ENCODE data around the gene IQSEC2.

IQSEC2 gene

DNA sequence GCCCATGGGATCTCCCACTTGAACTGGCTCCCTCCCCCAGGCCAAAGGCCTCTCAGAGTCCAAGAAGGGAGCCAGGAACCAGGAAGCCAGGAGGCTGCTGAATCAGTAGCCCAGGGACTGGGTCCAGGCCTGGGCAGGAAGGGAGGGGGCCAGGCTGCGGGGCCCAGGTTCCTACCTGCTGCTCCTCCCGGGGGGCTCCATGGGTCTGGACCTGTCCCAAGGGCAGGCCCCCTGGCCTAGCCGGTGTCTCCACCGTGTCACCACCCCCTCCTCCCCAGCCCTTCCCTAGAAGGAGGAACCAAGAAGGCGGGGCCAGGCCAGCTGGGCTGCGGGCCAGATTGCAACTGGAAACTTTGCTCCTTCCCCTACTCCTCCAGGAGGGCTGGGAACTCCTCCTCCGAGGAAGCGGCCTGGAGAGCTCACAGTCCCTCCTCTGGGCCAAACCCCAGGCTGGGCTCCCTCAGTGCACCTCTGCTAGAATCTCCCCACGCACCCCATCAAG is at the start of gene IQSEC2:
Gene IQSEC2, minus strand, starts transcription at position 264 of the 502 bp plus-strand sequence.
- peak; percentile 92 for DNase-seq

DNA sequence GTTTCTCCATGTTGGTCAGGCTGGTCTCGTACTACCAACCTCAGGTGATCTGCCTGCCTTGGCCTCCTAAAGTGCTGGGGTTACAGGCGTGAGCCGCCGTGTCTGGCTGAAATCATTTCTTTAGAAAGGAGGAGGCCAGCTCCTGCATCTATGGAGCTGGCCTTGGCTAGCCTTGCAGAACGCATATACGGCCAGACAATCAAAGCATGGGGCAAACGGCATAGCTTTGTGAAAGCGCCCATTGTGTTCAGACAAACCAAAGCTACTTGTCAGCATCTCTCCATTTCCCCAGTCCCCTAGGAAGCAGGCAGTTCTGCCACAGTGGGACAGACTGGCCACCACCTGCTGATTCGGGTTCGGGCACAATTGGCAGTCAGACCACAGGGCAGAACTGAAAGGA is 48.9 kb upstream of the IQSEC2 start:
- no peak for DNase-seq

DNA sequence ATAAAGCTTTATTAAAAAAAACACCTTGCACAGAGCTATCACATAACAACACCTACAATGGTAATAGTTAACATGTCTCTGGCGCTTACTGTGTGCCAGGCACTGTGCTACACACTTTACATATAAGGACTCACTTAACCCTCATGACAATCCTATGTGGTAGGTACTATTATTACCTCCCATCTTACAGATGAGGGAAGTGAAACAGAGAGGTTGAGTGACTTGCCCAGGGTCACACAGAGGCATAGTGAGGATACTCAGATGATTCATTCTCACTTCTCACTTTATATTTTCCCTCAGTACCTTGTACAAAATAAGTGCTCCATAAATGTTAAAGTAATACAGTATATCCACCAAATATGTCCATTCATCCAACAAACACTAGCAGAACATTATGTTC is 43.4 kb upstream of the IQSEC2 start:
- no peak for DNase-seq

DNA sequence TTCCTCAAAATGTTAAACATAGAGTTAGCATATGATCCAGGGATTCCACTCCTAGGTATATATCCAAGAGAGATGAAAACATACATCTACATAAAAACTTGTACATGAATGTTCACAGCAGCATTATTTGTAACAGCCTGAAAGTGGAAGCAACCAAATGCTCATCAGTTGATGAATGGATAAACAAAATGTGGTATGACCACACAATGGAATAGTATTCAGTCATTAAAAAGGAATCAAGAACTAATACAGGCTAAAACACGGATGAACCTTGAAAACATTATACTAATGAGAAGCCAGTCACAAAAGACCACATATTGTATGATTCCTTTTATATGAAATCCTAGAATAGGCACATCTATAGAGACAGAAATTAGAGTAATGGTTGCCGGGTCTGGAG is 42.7 kb upstream of the IQSEC2 start:
- no peak for DNase-seq

DNA sequence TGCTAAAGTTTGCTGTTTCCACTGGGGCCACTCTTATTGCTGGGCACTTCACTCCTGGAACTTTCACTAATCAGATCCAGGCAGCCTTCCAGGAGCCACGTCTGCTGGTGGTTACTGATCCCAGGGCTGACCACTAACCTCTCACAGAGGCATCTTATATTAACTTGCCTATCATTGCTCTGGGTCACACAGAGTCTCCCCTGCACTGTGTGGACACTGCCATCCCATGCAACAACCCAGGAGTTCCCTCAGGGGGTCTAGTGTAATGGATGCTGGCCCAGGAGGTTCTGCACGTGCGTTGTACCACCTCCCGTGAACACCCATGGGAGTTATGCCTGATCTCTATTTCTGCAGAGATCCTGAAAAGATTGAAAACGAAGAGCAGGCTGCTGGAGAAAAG is 41.8 kb upstream of the IQSEC2 start:
- DNase-seq: no peak

DNA sequence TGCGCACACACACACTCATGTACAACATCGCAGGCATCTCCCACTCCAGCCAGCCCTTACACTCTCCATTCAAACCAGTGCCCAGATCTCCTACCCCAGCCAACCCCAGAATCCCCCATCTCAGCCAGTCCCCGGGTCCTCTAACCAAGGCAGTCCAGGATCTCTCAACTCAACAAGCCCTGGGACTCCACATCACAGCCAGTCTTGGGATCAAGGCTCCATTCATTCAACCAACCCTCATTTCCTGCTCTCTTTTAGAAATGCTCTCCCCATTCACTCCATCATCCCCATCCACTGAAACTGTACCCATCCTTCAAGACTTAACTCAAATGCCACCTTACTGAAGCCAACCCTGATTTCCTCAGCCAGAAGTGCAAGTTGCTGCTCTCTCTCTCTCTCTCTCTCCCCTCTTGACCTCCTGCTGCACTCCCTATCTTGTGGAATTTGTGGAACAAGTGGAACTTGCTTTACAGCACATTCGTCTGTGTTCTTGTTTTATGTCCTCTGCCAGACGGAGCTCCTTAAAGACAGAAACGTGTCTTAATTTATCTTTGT is 40.6 kb upstream of the IQSEC2 start:
- DNase-seq: no peak

DNA sequence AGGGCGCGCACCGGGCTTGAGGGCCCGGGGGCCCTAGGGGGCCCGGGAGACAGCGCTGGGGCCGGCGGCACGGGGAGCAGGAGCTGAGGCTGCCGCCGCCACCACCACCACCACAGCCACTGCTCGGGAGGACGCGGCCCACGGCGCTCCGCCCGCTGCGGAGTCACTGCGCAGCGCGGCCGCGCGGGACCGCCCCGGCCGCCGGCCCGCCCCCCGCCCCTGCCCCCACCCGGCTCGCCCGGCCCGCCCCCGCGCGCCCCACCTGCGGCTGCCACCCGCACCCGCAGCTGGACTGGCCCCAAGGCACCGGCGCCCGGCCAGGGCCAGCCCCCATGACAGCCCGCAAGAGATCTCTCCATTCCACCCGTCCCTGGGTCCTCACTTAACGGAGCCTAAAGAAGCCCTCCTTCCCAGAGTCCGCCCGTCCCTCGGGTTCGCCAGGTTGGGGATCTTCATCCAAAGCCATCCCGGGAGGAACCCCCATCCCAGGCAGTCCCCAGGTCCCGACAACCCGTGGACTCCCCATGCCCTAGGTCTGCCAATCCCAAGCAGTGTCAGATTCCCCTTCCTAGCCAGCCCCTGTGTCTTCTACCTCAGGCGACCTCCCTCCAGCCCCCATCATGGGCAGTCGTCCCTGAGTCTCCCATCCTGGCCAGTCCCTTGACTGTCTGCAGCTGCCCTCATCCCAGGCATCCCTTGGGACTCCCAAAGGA is 40.0 kb upstream of the IQSEC2 start:
- DNase-seq: no peak

DNA sequence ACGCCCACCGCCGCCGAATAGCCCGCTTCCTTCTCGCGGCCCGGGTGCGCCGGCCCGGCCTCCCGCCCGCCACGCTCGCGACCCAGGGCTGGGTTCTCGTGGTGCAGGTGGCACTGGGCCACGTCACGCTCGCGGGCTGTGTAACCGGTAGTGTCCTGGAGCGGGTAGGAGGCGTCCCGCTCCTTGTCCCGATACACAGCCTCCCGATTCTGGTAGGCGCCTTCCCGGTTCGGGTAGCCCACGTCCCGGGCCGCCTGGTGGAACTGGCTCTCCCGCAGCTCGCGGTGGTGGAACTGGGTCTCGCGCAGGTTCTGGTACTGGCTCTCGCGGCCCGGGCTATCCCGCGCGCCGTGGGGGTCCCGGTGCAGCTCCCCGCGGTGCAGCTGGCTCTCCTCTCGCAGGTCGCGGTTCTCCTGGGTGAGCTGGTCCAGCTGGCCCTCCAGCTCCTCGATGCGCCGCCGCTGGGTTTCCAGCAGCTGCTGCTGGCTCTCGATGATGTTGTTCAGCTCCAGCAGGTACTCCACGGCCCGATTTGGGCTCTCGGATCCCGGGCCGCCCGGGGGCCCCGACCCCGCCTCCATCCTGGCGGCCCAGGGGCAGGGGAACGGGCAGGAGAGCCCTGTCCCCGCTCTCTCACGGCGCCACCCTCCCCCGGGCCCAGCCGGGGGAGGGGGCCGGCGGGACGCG is 39.3 kb upstream of the IQSEC2 start:
- DNase-seq: no peak

DNA sequence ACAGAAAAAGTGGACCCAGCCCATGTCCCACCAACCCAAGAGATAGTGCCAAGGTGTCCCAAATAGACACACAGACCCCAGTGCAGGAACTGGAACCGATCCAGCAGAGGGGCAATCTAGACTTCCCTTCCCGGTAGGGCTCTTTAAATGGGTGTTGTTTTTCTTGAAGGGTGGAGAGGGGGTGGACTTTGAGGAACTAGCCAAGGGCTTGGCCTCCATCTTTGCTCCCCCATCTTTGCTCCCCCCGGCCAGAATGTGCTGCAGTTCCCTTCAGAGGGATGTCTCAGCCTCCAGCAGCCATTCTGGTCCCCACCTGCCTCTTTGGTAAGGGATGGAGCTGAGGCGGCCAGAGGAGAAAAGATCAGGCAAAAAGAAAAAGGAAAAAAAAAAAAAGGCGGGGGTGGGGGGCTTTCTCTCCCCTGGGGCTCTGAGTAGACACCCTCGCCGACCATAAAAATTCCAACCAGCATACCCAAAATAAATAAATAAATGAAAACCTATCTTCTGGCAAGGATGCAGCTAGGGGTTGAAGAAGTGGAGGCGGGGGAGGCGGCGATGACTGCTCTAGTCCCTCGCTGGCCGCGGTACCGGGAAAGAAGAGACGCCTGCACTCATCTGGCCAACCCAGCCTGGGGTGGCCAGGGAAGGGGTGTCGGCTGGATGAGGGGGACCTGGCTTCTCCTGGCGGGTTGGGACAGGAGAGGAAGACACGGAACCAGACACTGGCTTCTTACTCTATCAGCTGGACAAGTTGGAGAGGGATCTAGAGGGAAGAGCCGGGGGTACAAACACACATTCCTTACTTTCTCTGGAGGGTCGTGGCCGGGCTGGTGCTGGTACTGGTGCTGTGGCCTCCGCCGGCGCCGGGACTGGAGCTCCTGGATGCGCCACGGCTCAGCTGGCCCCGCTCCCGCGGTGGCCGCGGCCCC is 38.5 kb upstream of the IQSEC2 start:
- no peak for DNase-seq

DNA sequence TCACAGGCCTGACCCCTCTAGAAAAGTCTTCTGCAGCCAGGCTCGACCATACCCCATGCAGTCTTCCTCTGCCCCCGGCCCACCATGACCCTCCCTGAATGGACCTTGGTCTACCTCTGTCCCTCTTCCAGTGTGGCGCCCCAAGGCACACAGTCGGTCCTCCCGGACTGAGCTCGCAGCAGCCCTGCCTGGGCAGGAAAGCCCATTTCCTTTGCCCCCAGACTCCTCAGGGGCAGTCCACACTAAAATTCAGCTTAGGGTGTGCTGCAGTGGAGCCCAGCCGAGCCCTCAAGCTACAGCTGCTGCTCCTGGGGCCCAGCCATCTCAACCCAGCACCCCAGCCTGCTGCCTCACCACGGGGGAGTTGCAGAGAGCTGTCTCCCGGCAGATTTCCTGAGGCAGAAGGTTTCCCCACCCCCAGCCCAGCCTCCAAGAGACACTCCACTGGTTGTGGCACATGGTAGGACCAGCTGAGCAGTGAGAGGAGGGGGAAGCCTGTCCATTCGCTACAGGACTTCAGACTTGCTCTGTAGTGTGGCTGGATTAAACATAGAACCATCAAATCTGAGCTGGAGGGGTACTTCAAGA is 37.5 kb upstream of the IQSEC2 start:
- no peak for DNase-seq

DNA sequence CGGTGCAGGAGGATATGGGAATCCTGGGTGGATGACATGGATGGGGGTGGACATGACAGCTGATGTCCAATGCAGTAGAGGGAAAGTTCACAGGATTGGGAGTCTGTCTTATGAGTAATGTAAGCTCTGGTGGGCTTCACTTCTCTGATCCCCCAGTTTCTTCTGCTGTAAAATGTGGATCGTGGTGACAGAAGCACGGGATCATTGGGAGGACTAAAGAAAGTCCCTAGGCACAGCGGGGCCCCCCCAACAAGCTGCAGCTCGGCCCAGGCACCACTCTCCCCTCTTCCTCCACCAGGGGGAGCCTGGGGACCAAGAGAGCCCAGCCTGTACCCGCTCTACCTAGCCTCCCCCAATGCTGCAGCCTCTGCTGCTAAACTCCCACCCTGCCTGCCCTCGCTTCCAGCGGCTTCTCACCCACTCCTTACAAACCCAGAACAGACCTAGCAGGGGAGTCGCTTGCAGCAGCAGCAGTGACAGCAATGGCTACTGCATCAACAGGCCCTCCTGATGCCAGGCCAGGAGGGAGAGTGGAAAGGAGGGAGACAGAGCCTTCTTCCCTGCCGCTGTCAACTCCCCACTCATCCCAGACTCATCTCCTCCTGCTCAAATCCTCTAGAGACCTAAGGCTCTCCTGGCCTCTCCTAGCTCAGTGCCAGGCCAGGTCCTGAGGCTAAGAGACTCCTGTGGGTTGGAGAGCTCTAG is 36.1 kb upstream of the IQSEC2 start:
- DNase-seq: peak; percentile 65

DNA sequence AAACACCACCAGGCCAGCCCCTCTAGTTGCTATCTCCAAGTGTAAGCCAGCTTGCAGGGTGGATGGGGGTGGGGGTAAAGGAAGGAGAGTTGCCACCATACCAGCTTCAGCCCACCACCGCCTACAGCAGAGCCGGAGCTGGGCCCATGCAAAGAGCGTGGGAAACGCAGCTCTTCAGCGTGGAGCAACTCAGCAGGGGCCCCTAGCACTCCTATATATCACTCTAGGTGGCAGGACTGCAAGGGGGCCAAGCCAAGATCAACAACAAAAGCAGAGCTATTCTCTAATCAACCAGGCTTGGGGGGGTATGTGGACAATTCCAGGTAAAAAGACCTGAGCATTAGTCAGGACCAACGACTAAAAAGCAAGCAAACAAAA is 35.5 kb upstream of the IQSEC2 start:
- DNase-seq: no peak

DNA sequence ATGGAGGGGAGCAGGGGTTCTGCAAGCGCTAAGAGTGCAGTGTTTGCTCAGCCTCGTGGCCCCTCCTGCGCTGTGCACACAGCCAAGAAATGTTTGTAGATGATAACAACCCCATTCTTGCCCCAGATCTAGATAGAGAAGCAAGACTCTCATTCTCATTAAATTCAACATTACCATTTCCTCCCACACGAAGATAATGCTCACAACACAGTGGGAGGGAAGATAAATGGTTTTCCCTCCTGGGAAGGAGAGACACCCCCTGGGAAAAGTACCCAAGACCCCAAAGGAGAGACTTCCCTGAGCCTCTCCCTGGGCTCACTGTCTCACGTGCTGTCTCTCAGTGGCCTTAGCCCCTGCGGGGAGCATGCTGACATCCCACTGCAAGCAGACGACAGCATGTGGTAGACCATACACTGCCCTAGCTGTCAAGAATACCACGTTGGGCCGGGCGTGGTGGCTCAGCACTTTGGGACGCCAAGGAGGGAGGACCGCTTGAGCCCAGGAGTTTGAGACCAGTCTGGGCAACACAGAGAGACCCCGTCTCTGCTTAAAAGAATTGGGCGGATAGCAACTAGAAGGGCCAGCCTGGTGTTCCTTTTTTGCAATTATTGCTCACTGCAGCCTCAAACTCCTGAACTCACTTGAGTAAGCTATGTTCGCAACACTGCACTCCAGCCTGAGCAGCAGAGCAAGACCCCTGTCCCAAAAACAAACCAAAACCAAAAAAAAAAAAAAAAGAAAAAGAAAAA is 34.9 kb upstream of the IQSEC2 start:
- no peak for DNase-seq

DNA sequence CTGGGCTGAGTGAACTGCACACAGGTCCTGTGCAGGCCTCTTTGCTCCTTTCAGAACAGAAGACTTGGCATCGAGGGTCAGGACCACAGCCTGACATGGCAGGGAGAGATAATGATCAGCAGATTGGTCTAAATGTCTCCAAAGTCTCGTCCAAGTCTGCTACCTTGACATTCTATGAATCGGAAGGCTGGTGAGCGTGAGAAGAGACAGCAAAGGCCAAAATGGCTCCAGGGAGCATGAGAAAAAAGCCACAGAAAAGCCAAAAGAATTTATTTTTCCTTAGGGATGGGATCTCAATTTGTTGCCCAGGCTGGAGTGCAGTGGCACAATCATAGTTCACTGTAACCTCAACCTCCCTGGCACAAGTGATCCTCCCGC is 32.3 kb upstream of the IQSEC2 start:
- no peak for DNase-seq

DNA sequence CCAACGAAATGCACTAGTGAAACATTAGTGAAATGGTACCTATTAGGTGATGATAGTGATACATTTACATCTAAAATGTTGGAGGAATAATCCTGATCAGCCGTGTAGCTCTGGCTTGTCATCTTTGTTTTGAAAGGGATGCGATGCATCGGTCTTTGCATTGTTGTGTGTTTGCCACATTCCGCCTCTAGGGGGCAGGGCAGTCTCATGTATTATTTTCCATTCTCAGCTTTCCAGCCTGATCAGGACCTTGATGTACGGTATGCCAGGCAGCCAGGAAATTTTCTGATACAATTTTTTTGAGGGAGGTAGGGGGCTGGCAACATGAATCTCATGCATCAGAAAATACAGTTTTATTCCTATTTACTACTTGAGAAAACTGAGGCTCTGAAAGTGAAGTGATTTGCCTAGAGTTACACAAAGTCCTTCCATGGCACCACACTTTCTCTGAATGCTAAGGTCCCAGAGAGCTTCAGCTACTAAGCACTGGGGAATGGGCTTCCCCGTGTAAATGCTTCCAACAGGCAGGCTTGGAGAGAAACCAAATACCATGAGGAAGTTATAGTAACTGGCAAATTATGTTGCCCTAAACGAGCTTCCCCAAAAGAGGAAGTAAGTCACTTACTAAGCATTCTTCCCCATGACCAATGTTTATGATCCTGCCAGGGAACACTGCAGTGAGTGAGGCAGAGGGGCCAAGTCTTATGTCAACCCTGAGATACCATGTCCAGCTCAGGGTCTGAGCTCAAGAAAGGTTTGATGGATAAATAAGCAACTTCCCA is 31.8 kb upstream of the IQSEC2 start:
- peak; percentile 62 for DNase-seq

DNA sequence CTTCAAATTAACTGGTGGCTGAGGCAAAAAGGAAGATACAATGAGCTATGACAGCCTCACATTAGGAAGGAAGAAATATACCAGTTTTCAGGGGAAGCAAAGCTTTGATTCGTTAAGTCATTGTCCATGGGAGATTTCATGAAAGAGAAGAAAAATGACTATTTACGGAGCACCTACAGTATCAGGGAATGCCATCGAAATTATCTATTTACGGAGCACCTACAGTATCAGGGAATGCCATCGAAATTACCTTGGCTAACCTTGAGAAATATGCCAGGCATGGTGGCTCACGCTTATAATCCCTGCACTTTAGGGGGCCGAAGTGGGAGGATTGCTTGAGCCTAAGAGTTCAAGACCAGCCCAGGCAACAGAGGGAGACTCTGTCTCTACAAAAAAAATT is 28.5 kb upstream of the IQSEC2 start:
- no peak for DNase-seq

DNA sequence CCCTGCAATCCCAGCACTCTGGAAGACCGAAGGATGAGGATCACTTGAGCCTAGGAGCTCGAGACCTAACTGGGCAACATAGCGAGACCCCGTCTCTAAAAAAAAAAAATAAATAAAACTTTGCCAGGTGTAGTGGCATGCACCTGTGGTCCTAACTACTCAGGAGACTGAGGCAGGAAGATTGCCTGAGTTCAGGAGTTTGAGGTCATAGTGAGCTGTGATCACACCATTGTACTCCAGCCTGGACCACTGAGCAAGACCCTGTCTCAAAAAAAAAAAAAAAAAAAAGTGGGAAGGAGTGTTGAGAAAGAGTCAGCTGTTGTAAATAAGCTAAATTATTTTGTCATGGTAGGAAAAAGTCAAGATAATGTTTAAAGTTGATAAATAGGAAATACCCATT is 27.5 kb upstream of the IQSEC2 start:
- no peak for DNase-seq

DNA sequence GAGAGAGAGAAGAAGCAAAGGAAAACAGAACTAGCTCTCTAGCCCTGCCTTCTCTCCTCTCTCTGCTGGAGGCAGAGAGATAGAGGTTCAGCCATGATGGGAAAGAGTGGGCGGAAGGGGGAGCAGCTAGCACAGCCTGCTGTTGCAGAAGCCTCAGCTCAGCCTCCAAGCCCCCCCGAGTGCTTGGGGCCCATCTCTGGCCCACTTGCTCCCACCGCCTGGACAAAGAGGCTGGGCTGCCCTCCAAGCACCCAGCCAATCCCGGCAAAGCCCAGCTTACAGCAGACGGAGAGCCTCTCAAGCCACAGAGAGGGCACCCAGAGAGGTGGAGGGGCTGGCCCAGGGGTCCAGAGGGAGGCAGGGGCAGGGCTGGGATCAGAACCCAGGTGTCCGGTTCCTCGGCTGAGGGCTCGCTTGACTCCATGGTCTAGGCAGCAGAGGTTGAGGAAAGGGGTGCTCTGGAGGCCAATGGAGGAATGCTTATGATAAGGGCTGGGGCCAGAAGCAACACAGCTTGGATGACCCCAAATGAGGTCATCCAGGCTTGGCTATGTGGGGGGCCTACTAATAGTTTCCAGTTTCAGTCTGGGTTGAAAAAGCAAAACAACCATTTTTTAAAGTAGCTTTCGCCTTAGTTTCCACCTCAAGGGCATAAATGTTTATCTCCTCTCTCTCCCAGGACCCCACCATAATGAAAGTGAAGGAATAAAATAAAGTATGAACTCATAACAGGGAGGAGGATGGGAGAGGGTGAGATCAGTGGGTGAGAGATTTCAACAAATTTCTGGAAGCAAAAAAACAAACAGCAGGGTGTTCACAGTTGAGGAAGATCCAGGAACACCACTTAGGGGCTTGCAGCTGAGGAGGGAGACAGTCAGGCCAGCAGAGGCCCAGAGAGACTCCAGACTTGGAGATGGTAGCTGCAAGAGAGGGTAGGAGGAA is 24.9 kb upstream of the IQSEC2 start:
- DNase-seq: peak; percentile 33

Measured in right hindlimb (tissue), 1 donor.